ENCODE results near the gene SLC28A1. TPM values are rescaled to one million over a fixed set of nuclear protein-coding genes. Genes with fewer than 3 reads are reported as not detected.

The SLC28A1 gene
- total RNA-seq, 1 experiment from 2014 or later: not detected

- in situ Hi-C loops (cut with HindIII; ENCODE audit: low pct_unique_long_range_greater_than_20kb, low sequenced_read_pairs): no loop called here
- CTCF ChIA-PET: no interaction called here
These were observed 82.9 kb downstream of the SLC28A1 start for GRCh38 chr15:84967380-84967779.

GRCh38 chr15:84968301-84968700 is 83.8 kb downstream of the SLC28A1 start:
- ATAC-seq (no peak), DNase-seq (ENCODE audit: low read depth, low spot score) (no peak)
- TF ChIP-seq SIN3A (IDR thresholded peaks at IDR 0.05; ENCODE audit: borderline replicate concordance, insufficient read depth, low read depth, low read length) (no peak), REST (IDR thresholded peaks at IDR 0.05; ENCODE audit: insufficient read depth in 1 of 2, low read depth in 2 of 2, low read length in 1 of 2) (no peak), POLR2AphosphoS5 (IDR thresholded peaks at IDR 0.05; ENCODE audit: low read depth, low read length) (no peak), TCF7L2 (IDR thresholded peaks at IDR 0.05; ENCODE audit: low read depth, low read length) (no peak), CTCF (IDR thresholded peaks at IDR 0.05) (no peak)
- CTCF ChIA-PET: no interaction called here
- no peaks in the 10 kb centered on the region for H3K9me3 ChIP-seq (ENCODE audit: control insufficient read depth, insufficient read depth, low read depth, low read length)
- H3K4me3 ChIP-seq (ENCODE audit: low read depth in 2 of 2, low read length in 2 of 2): no peak overlapping the region
- no peaks in the 10 kb centered on the region for H3K27me3 ChIP-seq (ENCODE audit: control insufficient read depth, insufficient read depth, low read length)
- POLR2A ChIA-PET: no interaction called here
- no peaks in the 10 kb centered on the region for H3K4me1 ChIP-seq (ENCODE audit: control insufficient read depth, insufficient read depth, low read length)
- intact Hi-C loops (cut with micrococcal nuclease; ENCODE audit: unreplicated experiment) (no loop called here), in situ Hi-C loops (cut with HindIII; ENCODE audit: low pct_unique_long_range_greater_than_20kb, low sequenced_read_pairs) (no loop called here)
- no TSS peak for BruUV-seq (replicated peaks)
- no peaks in the 10 kb centered on the region for H3K36me3 ChIP-seq (ENCODE audit: control insufficient read depth, insufficient read depth, low read length)
- H3K27ac ChIP-seq (ENCODE audit: low read length): no peak overlapping the region

More at GRCh38 chr15:84967380-84967779, 82.9 kb downstream of the SLC28A1 start:
- Histone ChIP-seq H3K4me3 (ENCODE audit: low read depth in 2 of 2, low read length in 2 of 2) (no peak overlapping the region), H3K27me3 (ENCODE audit: control insufficient read depth, insufficient read depth, low read length) (no peaks in the 10 kb centered on the region), H3K9me3 (ENCODE audit: control insufficient read depth, insufficient read depth, low read depth, low read length) (no peaks in the 10 kb centered on the region), H3K36me3 (ENCODE audit: control insufficient read depth, insufficient read depth, low read length) (no peaks in the 10 kb centered on the region), H3K4me1 (ENCODE audit: control insufficient read depth, insufficient read depth, low read length) (no peaks in the 10 kb centered on the region), H3K27ac (ENCODE audit: low read length) (no peak overlapping the region; the same call in 1 of the 2 replicates)
- ATAC-seq (no peak), DNase-seq (ENCODE audit: low read depth, low spot score) (no peak)
- BruUV-seq (replicated peaks): no TSS peak
- POLR2A ChIA-PET: no interaction called here
- no peak for TF ChIP-seq CTCF (IDR thresholded peaks at IDR 0.05)
- TF ChIP-seq TCF7L2 (IDR thresholded peaks at IDR 0.05; ENCODE audit: low read depth, low read length): no peak
- no peak for TF ChIP-seq SIN3A (IDR thresholded peaks at IDR 0.05; ENCODE audit: borderline replicate concordance, insufficient read depth, low read depth, low read length)
- no peak for TF ChIP-seq REST (IDR thresholded peaks at IDR 0.05; ENCODE audit: insufficient read depth in 1 of 2, low read depth in 2 of 2, low read length in 1 of 2)
- TF ChIP-seq POLR2AphosphoS5 (IDR thresholded peaks at IDR 0.05; ENCODE audit: low read depth, low read length): no peak
- intact Hi-C loops (cut with micrococcal nuclease; ENCODE audit: unreplicated experiment): no loop called here

Data from Panc1 (cell line).